Frontal cortex (tissue), 4 donors: ENCODE results near the gene CRADD. TPM values are rescaled to one million over a fixed set of nuclear protein-coding genes. Genes with fewer than 3 reads are reported as not detected.
"Not testable (repeated sequence)": the region's sequence is repeated elsewhere in the genome, so short reads cannot be mapped to it uniquely, and the experiment has no call there.

ENCODE experiments used
- DNase-seq, 2 donors: peaks; one replicate each; pipeline ENCODE4 v3.0.0; 2012; ENCODE audit warnings: low spot score in 2 of 2
- FAIRE-seq: peaks from 2 replicates; lab custom pipeline; 2012; peaks lifted over from hg19 to GRCh38; lab: Jason Lieb, UNC
- total RNA-seq: library from RNA; depleted of rRNA; stranded (reverse); fragments of >200 nt; gene quantifications from one replicate; pipeline ENCODE4 v1.2.3, GENCODE V29; 2014
- donor health status: control.
- donor health status: control.
- donor health status: control.

The CRADD gene
- total RNA-seq, 1 donor from 2014 or later, result 9.8 TPM

DNA sequence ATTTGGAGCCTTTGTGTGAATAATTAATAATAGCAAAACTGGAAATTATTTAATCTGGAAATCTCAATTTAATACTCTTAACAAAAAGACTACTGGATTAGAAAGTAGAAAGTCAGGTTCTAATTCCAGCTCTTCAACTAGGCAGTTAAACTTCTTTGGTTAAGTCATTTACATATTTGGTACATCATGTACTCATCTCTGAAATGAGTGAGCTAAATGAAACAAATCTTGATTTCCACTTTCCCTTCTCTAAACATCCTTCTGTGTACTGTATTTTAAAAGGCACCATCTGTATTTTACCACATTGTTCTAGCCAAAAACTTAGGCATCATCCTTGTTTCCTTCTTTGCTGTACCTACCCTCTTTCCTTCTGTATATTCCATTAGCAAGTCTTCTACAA, 26.9 kb downstream of the CRADD start:
- FAIRE-seq (no peak), DNase-seq (no peak)

DNA sequence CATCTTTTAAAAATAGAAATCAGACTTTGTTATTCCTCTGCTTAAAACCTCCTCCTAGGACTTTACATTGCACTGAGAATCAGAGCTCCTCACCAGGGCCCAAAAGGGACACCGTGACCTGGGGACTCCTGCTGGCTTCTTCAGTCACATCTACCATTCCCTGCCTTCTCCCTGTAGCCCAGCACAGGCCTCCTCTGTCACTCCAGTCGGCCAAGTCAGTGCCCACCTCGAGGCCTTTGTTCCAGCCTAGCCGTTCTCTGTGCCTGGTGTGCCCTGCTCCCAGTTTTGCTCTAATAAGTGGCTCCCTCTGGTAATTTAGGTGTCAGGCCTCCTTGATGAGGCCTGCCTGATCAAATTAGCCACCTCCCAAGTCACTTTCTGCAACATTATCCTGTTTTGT, 27.4 kb downstream of the CRADD start:
- no peak for FAIRE-seq

DNA sequence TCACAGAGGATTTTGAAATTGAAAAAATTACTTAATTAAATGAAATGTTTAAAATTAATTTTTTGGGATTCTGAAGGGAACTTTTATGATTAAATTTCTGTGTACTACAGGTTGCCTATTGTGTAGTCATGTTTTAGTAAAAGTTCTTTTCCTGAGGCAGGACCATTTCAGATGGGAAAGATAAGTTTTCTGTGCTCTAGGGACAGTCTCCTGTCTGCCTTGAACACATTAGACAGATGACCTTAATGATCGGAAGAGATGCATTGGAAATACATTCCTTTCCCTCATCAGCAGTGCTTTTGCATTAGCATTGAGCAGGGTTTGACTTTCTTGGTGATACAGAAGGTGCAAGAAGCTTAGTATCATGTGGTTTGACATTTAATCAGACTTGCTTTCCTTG, 28.1 kb downstream of the CRADD start:
- FAIRE-seq, result no peak

More for the DNA sequence above, 27.4 kb downstream of the CRADD start:
- DNase-seq, result no peak

GRCh38 chr12:93706387-93706786, 29.2 kb downstream of the CRADD start:
- no peak for DNase-seq
- no peak for FAIRE-seq

More for the DNA sequence above, 28.1 kb downstream of the CRADD start:
- DNase-seq, result no peak

GRCh38 chr12:93706824-93707223, 29.6 kb downstream of the CRADD start:
- FAIRE-seq (no peak), DNase-seq (no peak)

GRCh38 chr12:93707836-93708235, 30.7 kb downstream of the CRADD start:
- FAIRE-seq, result no peak
- DNase-seq, result no peak

GRCh38 chr12:93708952-93709351, 31.8 kb downstream of the CRADD start:
- FAIRE-seq, result no peak
- DNase-seq, result no peak

DNA sequence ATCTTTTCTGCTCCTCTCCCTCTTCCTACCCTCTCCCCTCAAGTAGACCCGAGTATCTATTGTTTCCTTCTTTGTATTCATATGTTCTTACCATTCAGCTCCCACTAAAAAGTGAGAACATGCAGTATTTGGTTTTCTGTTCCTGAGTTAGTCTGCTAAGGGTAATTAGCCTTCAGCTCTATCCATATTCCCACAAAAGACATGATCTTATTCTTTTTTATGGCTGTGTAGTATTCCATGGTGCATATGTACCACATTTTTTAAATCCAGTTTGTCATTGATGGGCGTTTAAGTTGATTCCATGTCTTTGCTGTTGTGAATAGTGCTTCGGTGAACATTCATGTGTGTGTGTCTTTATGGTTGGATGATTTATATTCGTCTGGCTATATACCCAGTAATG, 32.2 kb downstream of the CRADD start:
- FAIRE-seq (no peak), DNase-seq (no peak)

DNA sequence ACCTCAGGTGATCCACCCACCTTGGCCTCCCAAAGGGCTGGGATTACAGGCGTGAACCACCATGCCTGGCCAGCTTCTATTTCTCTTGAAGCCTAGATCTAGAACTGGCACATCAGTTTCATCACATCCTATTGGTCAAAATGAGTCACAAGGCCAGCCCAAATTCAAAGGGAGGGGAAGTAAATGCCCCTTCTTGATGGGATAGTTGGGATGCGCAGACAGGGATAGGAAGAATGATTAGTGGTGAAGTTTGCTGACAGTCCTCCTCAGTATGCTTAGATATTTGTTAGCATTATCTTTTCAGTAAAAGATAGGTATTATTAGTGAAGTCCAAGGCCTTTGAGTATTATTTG, 33.4 kb downstream of the CRADD start:
- FAIRE-seq, result no peak

DNA sequence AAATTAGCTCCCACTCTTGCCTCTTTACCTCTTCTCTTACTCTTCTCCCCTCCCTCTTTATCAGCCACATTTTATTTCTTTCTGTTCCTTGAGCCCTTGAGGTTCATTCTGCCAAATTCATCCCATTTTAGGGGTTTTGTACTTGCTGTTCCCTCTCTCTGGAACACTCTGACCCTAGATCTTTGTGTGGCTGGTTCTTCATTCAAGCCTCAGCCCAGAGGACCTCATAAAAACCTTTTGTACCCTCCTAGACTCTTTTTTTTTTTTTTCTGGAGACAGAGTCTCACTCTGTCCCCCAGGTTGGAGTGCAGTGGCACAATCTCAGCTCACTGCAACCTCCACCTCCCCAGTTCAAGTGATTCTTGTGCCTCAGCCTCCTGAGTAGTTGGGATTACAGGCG, 34.3 kb downstream of the CRADD start:
- DNase-seq, FAIRE-seq: not testable (repeated sequence)

More for the DNA sequence above, 33.4 kb downstream of the CRADD start:
- no peak for DNase-seq

DNA sequence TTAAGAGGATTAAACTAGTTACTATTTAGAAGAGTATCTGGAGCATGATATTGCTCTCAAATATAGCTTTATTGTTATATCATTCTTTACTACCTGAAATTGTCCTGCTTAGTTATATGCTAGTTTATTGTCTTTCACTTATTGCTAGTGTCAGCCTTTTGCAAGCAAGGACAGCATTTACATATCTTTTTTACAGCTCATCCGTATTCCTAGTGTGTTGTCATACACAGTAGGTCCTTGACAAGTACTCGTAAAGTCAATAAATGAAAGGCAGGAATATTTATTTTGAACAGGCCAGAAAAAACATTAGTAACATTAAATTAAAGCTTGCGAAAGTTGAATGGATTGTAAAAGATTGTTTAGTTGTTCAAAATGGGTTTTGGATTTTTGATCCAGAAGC, 35.0 kb downstream of the CRADD start:
- no peak for FAIRE-seq

GRCh38 chr12:93713060-93713459, 35.9 kb downstream of the CRADD start:
- no peak for FAIRE-seq
- DNase-seq, result no peak

More for the DNA sequence above, 35.0 kb downstream of the CRADD start:
- no peak for DNase-seq

GRCh38 chr12:93713800-93714199, 36.6 kb downstream of the CRADD start:
- FAIRE-seq (no peak), DNase-seq (no peak)

DNA sequence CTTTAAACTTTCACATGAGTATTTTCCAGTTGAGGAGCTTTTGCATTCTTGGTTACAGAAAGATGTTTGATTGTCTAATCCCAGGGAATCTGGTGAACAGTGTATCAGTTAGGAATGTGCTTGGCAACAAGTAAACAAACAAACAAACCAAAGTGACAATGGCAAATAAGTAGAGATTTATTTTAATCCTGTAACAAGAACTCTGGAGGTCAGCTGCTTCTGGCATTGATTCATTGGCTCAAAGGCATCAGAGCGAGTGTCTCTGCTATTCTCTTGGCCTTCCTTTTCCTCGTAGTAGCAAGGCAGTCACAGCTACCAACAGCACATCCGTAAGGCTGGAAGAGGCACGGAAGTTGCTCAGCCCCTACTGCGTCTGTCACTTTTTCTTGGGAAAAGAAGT, 37.2 kb downstream of the CRADD start:
- DNase-seq, result no peak
- no peak for FAIRE-seq

- no peak for DNase-seq
These were observed 42.5 kb downstream of the CRADD start for GRCh38 chr12:93719710-93720109.

GRCh38 chr12:93720559-93720958, 43.4 kb downstream of the CRADD start:
- no peak for FAIRE-seq
- DNase-seq, result no peak

More at GRCh38 chr12:93719710-93720109, 42.5 kb downstream of the CRADD start:
- FAIRE-seq, result no peak

- no peak for FAIRE-seq
These were observed 45.0 kb downstream of the CRADD start for GRCh38 chr12:93722179-93722578.

DNA sequence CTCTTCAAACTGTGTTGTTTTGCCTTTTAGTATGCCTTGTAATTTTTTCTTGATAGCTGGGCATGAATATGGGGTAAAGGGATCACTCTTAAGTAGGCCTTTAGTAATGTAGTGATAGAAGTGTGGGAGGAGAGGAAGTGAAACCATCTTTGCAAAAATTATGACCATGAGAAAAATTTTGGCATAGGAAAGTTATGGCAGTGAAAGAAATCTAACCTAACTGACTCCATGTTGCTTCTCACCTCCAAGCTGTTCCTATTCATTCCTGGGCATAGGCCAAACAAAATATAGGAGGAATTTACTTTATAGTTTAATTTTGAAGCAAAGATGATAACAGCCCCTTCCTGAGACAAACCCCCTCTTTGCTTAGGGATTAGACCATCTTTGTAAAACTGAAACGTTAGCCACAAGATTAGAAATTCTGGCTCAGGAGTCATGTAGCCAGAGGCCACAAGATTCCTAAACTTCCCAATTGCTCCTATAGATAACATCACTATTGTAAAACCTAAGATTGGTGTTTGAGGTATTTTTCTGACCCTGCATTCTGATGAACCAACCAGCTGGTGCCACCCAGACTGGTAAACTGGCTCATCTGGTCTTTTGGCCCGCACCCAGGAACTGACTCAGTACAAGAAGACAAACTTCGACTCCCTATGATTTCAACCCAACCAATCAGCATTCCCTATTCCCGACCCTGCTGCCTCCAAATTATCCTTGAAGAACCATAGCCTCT, 45.8 kb downstream of the CRADD start:
- no peak for FAIRE-seq
- no peak for DNase-seq

More at GRCh38 chr12:93722179-93722578, 45.0 kb downstream of the CRADD start:
- DNase-seq, result no peak

DNA sequence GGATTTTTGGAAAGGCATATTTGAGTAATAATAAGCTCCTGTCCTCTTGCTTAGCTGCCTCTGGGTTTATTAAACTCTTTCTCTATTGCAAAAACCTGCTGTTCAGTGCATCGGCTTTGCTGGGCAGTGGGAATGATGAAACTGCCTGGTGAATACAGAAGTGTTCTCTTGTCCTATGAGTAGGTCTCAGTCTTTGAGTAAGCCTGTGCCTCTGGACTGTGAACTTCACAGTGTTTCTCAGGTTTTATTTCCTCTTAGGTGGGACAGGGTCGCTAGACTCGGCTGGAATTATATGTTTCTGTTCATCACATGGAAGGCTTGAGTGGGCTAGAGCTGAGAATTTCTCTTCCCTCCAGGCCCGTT, 46.4 kb downstream of the CRADD start:
- FAIRE-seq (no peak), DNase-seq (no peak)

DNA sequence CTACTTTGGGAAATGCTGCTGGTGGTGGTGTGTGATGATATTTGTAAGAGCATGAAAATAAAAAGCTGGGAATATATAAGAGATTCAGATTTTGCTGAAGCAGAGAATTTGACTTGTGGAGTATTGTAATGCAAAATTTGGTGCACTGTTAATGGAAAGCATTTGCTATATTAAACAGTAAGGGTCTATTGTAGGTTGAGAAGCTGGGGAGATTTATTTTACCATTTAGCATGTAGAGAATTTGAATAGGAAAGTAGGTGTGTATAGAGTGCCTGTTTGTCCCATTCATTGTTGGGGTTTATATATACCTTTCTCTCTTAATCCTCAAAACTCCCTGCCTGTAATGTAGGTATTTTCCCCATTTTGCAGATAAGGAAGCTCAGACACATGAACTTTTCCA, 48.4 kb downstream of the CRADD start:
- FAIRE-seq, result no peak
- DNase-seq, result no peak

GRCh38 chr12:93727195-93727811, 50.1 kb downstream of the CRADD start:
- FAIRE-seq, result no peak
- DNase-seq, result no peak

DNA sequence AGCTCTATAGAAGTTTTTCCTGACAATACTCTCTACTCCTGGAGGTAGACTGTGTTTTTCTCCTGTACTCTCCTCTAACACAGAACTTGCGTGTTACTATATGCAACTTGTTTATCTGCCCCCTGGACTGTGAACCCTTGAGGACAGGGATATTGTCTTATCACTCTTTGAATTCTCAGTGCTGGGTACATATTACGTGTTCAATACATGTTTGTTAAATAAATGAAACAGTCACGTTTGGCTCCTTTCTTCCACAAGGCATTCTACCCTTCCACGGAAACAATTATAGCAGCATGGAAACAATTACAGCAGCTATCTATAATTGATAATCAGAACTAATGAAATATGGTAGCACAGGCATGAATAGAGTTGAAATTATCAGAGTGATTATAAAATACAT, 50.7 kb downstream of the CRADD start:
- DNase-seq, result no peak
- FAIRE-seq, result no peak
